NCI-H128 (cell line): Measurements from ENCODE around the gene JMJD4.

Experiments
- DNase-seq: peaks from one replicate; lab custom pipeline; 2025; ENCODE audit not compliant: unreplicated experiment; lab: John Stamatoyannopoulos, UW

JMJD4 gene

GRCh38 chr1:227734856-227735538, at the start of gene JMJD4, which contains the start of gene SNAP47:
Gene JMJD4 (minus strand): TSS chr1:227735302. CDS start chr1:227735273, 29 bp downstream.
Gene SNAP47 (plus strand): TSS chr1:227735435. CDS start chr1:227747737, 12,302 bp downstream.
- DNase-seq, result peak; percentile 87

GRCh38 chr1:227782226-227782625, 47.1 kb upstream of the JMJD4 start:
- DNase-seq, result no peak

GRCh38 chr1:227781314-227781930, 46.3 kb upstream of the JMJD4 start:
- DNase-seq, result no peak

GRCh38 chr1:227780101-227781044, 45.3 kb upstream of the JMJD4 start:
- DNase-seq, result no peak

- DNase-seq, result no peak
Measured at GRCh38 chr1:227779685-227780084, 44.6 kb upstream of the JMJD4 start.

- no peak for DNase-seq
Measured at GRCh38 chr1:227779021-227779441, 43.9 kb upstream of the JMJD4 start.

- DNase-seq, result no peak
Measured at GRCh38 chr1:227778401-227778947, 43.4 kb upstream of the JMJD4 start.

GRCh38 chr1:227777646-227778045, 42.5 kb upstream of the JMJD4 start:
- no peak for DNase-seq

- no peak for DNase-seq
Measured at GRCh38 chr1:227777156-227777555, 42.1 kb upstream of the JMJD4 start.

- no peak for DNase-seq
Measured at GRCh38 chr1:227776331-227776771, 41.2 kb upstream of the JMJD4 start.

GRCh38 chr1:227775841-227776240, 40.7 kb upstream of the JMJD4 start:
- DNase-seq, result no peak

- DNase-seq, result no peak
Measured at GRCh38 chr1:227774821-227775661, 39.9 kb upstream of the JMJD4 start.

GRCh38 chr1:227774051-227774731, 39.1 kb upstream of the JMJD4 start:
- DNase-seq, result no peak

- DNase-seq, result no peak
Measured at GRCh38 chr1:227773558-227773957, 38.5 kb upstream of the JMJD4 start.

GRCh38 chr1:227771771-227772170, 36.7 kb upstream of the JMJD4 start:
- DNase-seq, result no peak

GRCh38 chr1:227771326-227771725, 36.2 kb upstream of the JMJD4 start:
- no peak for DNase-seq

- DNase-seq, result no peak
Measured at GRCh38 chr1:227770812-227771211, 35.7 kb upstream of the JMJD4 start.

- no peak for DNase-seq
Measured at GRCh38 chr1:227769936-227770494, 34.9 kb upstream of the JMJD4 start.
